Measurements from ENCODE around the gene MAP1S.
"Not testable (repeated sequence)": the region's sequence is repeated elsewhere in the genome, so short reads cannot be mapped to it uniquely, and the experiment has no call there.

MAP1S gene

GRCh38 chr19:17767559-17767958 lies 48.3 kb downstream of the MAP1S start:
- no peak for DNase-seq

GRCh38 chr19:17770613-17771012 lies 51.3 kb downstream of the MAP1S start:
- no peak for DNase-seq

- no peak for DNase-seq
These were observed 52.9 kb downstream of the MAP1S start for GRCh38 chr19:17772172-17772571.

GRCh38 chr19:17775245-17775927 lies 56.1 kb downstream of the MAP1S start:
- no peak for DNase-seq

- no peak for DNase-seq
These were observed 56.9 kb downstream of the MAP1S start for GRCh38 chr19:17775991-17776803.

- DNase-seq = not testable (repeated sequence)
These were observed 58.6 kb downstream of the MAP1S start for GRCh38 chr19:17777840-17778239.

- peak; percentile 60 for DNase-seq
These were observed 59.1 kb downstream of the MAP1S start for GRCh38 chr19:17778251-17778967.

GRCh38 chr19:17778968-17779929 lies 60.0 kb downstream of the MAP1S start:
- DNase-seq = peak; percentile 38

GRCh38 chr19:17780781-17781180 lies 61.5 kb downstream of the MAP1S start:
- DNase-seq = no peak

GRCh38 chr19:17783721-17784120 lies 64.4 kb downstream of the MAP1S start:
- DNase-seq = not testable (repeated sequence)

Measured in DMS153 (cell line).